Left lung (tissue), 10 donors: Measurements from ENCODE around the gene EGLN2. TPM values are rescaled to one million over a fixed set of nuclear protein-coding genes. Genes with fewer than 3 reads are reported as not detected.
"Not testable (repeated sequence)": the region's sequence is repeated elsewhere in the genome, so short reads cannot be mapped to it uniquely, and the experiment has no call there.

Experiments used
- ATAC-seq: fragments of 200-7000 bp; cut with Tn5 transposase; one replicate; pipeline ENCODE4 v1.9.1; 2020; ENCODE audit warnings: moderate library complexity
- DNase-seq, 4 donors: peaks; one replicate each; pipeline ENCODE4 v3.0.0-alpha.2; 2013 to 2020
- H3K27ac ChIP-seq, 2 donors: fragments of 200-600 bp; sonication (generic) in 1 of 2; one replicate each; pipeline versions ENCODE4 v1.5.0 to v1.8.0; 2020 to 2021
- H3K27me3 ChIP-seq, 2 donors: fragments of 200-600 bp; sonication (generic) in 1 of 2; one replicate each; pipeline versions ENCODE4 v1.5.0 to v1.8.0; 2020 to 2021
- H3K36me3 ChIP-seq, 2 donors: fragments of 200-600 bp; sonication (generic) in 1 of 2; one replicate each; pipeline versions ENCODE4 v1.5.0 to v1.8.0; 2020 to 2021
- H3K4me1 ChIP-seq, 2 donors: fragments of 200-600 bp; one replicate each; pipeline ENCODE4 v1.8.0; 2021
- H3K4me3 ChIP-seq, 2 donors: fragments of 200-600 bp; sonication (generic) in 1 of 2; one replicate each; pipeline versions ENCODE4 v1.5.0 to v1.8.0; 2020 to 2021; ENCODE audit warnings: mild to moderate bottlenecking in 1 of 2
- H3K9me3 ChIP-seq, 2 donors: fragments of 200-600 bp; sonication (generic) in 1 of 2; one replicate each; pipeline versions ENCODE4 v1.5.0 to v1.8.0; 2020 to 2021
- intact Hi-C, 2 donors: fragments of 100-400 bp; cut with DNase I; formaldehyde crosslinking; loops; one replicate each; pipeline versions ENCODE4 v1.11.2 to v1.14.2; 2022
- polyA plus RNA-seq, 6 donors: library from polyadenylated mRNA; unstranded; fragments of 120-200 nt; gene quantifications; one replicate each; pipeline ENCODE4 v1.2.1, GENCODE V29; 2013; ENCODE audit not compliant: insufficient read length in 6 of 6
- total RNA-seq, 2 donors: library from RNA; stranded (reverse); fragmentation: NEBNext Ultra II Directional; extraction: Animal tissue kit (Norgen Biotek cat#: 25700); gene quantifications; one replicate each; pipeline ENCODE4 v1.2.1, GENCODE V29; 2021
- TF ChIP-seq, protein P1 (sequence below), 2 donors: fragments of 200-600 bp; sonication (generic) in 1 of 2; IDR thresholded peaks; one replicate each; pipeline versions ENCODE4 v1.5.0 to v1.8.0; 2021; ENCODE audit warnings: antibody characterized with exemption in 2 of 2
- donor health status: DM: no; HTN: yes; CAD: no.
- donor health status: DM: no; HTN: no; CAD: no.

Gene EGLN2
- total and polyA plus RNA-seq, 8 donors = 57.0 to 150 (median 75.9) TPM

DNA sequence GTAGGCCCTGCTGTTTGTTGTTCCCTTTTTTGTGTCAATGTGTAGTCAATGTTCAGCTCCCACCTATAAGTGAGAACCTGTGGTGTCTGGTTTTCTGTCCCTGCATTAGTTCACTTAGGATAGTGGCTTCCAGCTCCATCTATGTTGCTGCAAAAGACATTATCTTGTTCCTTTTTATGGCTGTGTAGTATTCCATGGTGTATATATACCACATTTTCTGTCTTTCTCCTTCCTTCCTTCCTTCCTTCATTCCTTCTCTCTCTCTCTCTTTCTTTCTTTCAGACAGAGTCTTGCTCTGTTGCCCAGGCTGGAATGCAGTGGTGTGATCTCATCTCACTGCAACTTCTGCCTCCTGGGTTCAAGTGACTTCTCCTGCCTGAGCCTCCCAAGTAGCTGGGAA lies 30.2 kb downstream of the EGLN2 start:
- no peak for ATAC-seq
- TF ChIP-seq, protein P1, sequence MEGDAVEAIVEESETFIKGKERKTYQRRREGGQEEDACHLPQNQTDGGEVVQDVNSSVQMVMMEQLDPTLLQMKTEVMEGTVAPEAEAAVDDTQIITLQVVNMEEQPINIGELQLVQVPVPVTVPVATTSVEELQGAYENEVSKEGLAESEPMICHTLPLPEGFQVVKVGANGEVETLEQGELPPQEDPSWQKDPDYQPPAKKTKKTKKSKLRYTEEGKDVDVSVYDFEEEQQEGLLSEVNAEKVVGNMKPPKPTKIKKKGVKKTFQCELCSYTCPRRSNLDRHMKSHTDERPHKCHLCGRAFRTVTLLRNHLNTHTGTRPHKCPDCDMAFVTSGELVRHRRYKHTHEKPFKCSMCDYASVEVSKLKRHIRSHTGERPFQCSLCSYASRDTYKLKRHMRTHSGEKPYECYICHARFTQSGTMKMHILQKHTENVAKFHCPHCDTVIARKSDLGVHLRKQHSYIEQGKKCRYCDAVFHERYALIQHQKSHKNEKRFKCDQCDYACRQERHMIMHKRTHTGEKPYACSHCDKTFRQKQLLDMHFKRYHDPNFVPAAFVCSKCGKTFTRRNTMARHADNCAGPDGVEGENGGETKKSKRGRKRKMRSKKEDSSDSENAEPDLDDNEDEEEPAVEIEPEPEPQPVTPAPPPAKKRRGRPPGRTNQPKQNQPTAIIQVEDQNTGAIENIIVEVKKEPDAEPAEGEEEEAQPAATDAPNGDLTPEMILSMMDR (IDR thresholded peaks at IDR 0.05) = no peak
- Histone ChIP-seq H3K27me3 (no peaks in the 10 kb centered on the region), H3K36me3 (peaks cover 0 to 4% of the 10 kb centered on the region in 2 donors), H3K27ac (no peak overlapping the region), H3K4me1 (peaks cover 6 to 22% of the 10 kb centered on the region in 2 donors), H3K4me3 (no peak overlapping the region), H3K9me3 (no peaks in the 10 kb centered on the region)
- intact Hi-C loops = no loop called here
- DNase-seq = no peak

DNA sequence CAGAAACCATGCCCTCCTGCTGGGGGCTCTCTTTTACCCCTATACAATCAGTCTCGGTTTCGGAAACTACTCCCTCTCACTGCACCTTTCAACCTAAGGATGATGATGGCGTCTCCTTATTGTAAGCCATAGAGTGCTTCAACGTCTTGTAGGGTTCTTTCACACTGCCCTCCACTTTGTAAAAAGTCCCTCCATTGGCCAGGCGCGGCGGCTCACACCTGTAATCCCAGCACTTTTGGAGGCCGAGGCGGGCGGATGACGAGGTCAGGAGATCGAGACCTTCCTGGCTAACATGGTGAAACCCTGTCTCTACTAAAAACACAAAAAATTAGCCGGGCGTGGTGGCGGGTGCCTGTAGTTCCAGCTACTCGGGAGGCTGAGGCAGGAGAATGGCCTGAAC lies 31.8 kb downstream of the EGLN2 start:
- H3K27ac ChIP-seq, H3K9me3 ChIP-seq: not testable (repeated sequence)

DNA sequence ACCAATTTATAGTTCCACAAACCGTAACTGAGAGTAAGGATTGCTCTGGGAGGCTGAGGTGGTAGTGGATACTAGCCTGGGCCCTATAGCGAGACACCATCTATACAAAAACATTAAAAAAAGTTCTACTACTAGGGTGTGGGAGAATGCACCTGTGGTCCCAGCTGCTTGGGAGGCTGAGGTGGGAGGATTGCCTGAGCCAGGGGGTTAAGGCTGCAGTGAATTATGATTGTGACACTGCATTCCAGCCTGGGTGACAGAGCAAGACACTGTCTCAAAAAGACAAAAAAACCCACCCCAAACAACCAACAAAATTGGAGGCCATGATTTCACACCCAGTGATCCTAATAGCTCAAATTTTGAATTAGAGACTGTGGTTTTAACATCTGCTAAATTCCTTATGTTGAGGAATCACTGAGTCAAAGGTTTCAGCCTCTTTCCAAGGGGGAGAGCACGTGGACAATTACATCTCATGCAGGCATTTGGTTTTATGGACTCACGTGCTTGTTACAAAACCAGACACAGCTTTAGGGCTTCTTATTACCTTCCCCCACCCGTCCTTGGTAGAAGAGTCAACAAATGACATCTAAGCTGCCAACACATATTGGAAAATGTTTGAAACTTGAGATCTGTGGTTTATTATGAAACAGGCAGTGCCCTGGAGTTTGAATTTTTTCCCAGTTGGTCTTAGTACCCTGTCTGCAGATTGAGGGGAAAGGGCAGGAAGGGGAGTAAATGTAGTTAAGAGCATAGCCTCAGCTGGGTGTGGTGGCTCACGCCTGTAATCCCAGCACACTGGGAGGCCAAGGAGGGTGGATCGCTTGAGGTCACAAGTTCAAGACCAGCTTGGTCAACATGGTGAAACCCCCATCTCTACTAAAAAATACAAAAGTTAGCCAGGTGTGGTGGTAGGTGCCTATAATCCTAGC lies 32.8 kb downstream of the EGLN2 start:
- Histone ChIP-seq H3K9me3 (no peaks in the 10 kb centered on the region), H3K4me3 (no peak overlapping the region), H3K4me1 (peaks cover 6 to 9% of the 10 kb centered on the region in 2 donors), H3K36me3 (peaks cover 0 to 4% of the 10 kb centered on the region in 2 donors), H3K27me3 (no peaks in the 10 kb centered on the region), H3K27ac (peak overlapping the region in 1 of 2 donors; percentile 60)
- TF ChIP-seq, protein P1 (IDR thresholded peaks at IDR 0.05) = no peak
- intact Hi-C loops = no loop called here
- ATAC-seq (peak; percentile 85), DNase-seq (peak in 2 of 4 donors; percentile 34 to 64)

More for the DNA sequence above, 31.8 kb downstream of the EGLN2 start:
- ATAC-seq, intact Hi-C loops, H3K36me3 ChIP-seq, H3K4me3 ChIP-seq, H3K27me3 ChIP-seq: not testable (repeated sequence)
- peak in 1 of 4 donors; percentile 43 for DNase-seq
- H3K4me1 ChIP-seq = peaks cover 6 to 14% of the 10 kb centered on the region in 2 donors

DNA sequence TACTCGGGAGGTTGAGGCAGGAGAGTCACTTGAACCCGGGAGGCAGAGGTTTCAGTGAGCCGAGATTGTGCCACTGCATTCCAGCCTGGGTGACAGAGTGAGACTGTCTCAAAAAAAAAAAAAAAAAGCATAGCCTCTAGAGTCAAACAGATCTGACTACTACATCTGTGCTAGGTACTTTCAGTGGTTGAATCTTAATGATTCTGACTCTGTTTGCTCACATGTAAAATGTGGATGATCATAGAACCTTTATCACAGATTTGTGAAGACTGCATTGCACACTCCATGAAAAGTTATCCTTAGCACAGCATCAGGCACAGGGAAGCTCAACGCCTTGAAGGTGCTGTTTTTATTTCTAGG lies 33.4 kb downstream of the EGLN2 start:
- ATAC-seq, DNase-seq, intact Hi-C loops, H3K4me1 ChIP-seq, H3K4me3 ChIP-seq, H3K27me3 ChIP-seq, H3K36me3 ChIP-seq, H3K9me3 ChIP-seq: not testable (repeated sequence)
- peak overlapping the region in 1 of 2 donors; percentile 60 for H3K27ac ChIP-seq

DNA sequence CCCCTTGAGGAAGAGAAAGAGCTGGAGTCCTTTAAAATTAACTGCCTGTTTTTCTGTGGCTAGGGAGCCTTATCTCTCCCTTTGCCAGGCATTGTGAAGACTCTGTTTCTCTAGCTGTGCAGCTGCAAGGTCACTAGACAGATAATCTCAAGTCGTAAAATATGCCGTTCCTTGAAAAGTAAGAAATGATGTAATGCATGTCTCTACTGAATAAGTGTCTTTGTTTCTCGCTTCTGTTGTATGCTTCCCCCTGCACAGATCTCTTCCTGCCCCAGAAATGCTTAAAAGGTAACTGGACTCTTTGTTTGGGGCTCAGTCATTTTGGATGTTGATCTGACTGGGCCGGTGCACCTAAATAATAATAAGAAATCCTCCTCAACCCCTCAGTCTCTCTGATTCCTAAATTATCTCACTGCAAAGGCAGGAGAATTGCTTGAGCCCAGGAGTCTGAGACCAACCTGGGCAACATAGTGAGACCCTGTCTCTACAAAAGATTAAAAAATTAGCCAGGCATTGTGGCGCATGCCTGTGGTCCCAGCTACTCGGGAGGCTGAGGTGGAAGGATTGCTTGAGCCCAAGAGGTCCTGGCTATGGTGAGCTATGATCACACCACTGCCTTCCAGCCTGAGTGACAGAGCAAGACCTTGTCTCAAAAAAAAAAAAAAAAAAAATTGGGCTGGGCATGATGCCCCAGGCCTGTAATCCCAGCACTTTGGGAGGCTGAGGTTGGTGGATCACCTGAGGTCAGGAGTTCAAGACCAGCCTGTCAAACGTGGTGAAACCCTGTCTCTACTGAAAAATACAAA lies 34.9 kb downstream of the EGLN2 start:
- H3K36me3 ChIP-seq, H3K4me3 ChIP-seq, intact Hi-C loops, H3K4me1 ChIP-seq, ATAC-seq, DNase-seq, H3K9me3 ChIP-seq, H3K27ac ChIP-seq, H3K27me3 ChIP-seq: not testable (repeated sequence)

DNA sequence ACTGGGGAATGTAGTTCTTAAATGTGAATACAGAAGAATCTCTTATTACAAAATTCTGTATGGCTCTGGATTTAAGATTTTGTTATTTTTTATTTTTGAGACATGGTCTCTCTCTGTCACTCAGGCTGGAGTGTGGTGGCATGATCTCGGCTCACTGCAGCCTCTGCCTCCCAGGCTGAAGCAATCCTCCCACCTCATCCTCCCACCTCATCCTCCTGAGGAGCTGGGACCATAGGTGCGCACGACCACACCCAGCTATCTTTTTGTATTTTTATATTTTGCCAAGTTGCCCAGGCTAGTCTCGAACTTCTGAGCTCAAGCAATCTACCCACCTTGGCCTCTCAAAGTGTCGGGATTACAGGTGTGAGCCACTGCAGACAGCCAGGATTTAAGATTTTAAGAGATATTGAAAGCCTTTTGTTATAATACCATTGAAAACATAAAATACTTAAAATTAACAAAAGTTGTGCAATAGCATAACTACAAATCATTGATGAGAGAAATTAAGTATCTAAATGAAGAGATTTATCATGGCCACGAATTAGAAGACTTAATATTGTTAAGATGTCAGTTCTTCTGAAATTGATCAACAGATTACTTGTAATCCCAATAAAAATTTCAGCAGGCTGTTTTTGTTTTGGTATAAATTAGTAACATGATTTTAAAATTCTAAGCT lies 37.9 kb downstream of the EGLN2 start:
- Histone ChIP-seq H3K4me1 (peaks cover 0 to 3% of the 10 kb centered on the region in 2 donors), H3K4me3 (no peak overlapping the region), H3K27me3 (no peaks in the 10 kb centered on the region), H3K36me3 (no peaks in the 10 kb centered on the region), H3K27ac (no peak overlapping the region), H3K9me3 (no peaks in the 10 kb centered on the region)
- DNase-seq = no peak
- TF ChIP-seq, protein P1 (IDR thresholded peaks at IDR 0.05) = no peak
- ATAC-seq = no peak
- intact Hi-C loops = no loop called here

DNA sequence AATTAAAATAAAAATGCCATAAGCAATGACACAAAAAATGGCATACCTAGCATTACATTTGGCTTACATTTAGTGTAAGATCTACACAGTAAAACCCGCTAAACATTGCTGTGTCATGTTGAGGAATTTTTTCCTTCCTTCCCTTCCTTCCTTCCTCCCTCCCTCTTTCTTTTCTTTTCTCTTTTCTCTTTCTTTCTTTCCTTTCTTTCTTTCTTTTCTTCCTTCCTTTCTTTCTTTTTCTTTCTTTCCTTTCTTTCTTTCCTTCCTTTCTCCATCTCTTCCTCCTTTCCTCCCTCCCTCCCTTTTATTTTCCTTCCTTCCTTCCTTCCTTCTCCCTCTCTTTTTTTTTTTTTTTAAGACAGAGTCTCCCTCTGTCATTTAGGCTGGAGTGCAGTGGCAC lies 39.5 kb downstream of the EGLN2 start:
- intact Hi-C loops, H3K27ac ChIP-seq, DNase-seq, H3K27me3 ChIP-seq, H3K4me1 ChIP-seq, ATAC-seq, H3K9me3 ChIP-seq, H3K4me3 ChIP-seq, H3K36me3 ChIP-seq: not testable (repeated sequence)

DNA sequence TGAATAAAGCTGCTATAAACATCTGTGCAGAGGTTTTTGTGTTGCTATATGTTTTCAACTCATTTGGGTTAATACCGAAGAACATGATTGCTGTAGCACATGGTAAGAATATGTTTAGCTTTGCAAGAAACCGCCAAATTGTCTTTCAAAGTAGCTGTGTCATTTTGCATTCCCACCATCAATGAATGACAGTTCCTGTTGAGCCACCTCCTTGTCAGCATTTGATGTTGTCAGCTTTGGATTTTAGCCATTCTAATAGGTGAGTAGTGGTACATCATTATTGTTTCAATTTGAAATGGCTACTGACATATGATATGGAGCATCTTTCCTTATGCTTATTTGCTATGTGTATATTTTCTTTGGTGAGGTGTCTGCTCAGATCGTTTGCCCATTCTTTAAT lies 43.0 kb downstream of the EGLN2 start:
- H3K9me3 ChIP-seq, ATAC-seq, H3K27me3 ChIP-seq, DNase-seq, H3K4me1 ChIP-seq, H3K27ac ChIP-seq, H3K36me3 ChIP-seq, H3K4me3 ChIP-seq, intact Hi-C loops: not testable (repeated sequence)

DNA sequence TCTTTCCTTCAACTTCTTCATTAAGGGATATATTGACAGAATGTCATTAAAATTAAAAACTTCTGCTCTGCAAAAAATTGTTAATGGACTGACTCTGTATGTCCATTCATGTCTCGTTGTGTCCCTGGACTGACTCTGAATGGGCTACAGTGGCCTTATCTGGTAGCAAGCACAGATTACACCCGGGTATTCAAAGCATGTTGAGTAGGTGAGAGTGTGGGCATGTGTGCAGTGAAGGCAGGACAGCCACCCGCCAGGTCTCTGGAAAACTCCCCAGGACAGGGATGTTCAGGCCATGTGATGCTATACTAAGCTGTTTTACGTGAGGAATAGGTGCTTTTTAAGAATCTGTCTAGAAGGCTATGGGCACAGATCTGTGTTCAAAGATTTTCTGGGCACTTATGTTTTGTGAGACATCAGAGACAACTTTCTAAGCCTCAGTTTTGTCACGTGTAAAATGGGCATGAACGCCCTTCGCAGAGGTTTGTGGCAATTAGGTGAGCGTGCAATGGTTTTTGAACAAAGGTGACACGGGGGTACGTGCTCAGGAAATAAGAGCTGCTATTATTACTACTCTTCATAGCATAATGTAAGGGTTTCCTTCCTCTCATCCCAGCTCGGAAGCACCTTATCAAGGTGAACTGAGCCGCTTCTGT lies 44.1 kb downstream of the EGLN2 start:
- H3K27me3 ChIP-seq, H3K4me1 ChIP-seq, H3K36me3 ChIP-seq, H3K9me3 ChIP-seq, DNase-seq, intact Hi-C loops: not testable (repeated sequence)
- Histone ChIP-seq H3K27ac (peak overlapping the region in 1 of 2 donors; percentile 73), H3K4me3 (peak overlapping the region in 1 of 2 donors; percentile 22)
- peak; percentile 47 for ATAC-seq
